Brain microvascular endothelial cell (primary cell): ENCODE measurements around the gene CCDC136.

Source experiments
- DNase-seq: peaks from one replicate; pipeline ENCODE4 v3.0.0-alpha.2; 2020
- H3K27ac ChIP-seq: fragments of 250-450 bp; sonication (Bioruptor Pico); 2 replicates; pipeline ENCODE4 v1.5.1; 2020; ENCODE audit warnings: mild to moderate bottlenecking, moderate library complexity
- H3K27me3 ChIP-seq: fragments of 250-450 bp; sonication (Bioruptor Pico); replicated peaks from 2 replicates; pipeline ENCODE4 v1.5.1; 2020; ENCODE audit warnings: mild to moderate bottlenecking
- H3K36me3 ChIP-seq: fragments of 250-450 bp; sonication (Bioruptor Pico); replicated peaks from 2 replicates; pipeline ENCODE4 v1.5.1; 2020; ENCODE audit warnings: mild to moderate bottlenecking
- H3K4me3 ChIP-seq: 2 replicates; pipeline ENCODE4 v1.5.1; 2011; ENCODE audit warnings: low read depth, mild to moderate bottlenecking, control low read depth, low read length, moderate library complexity
- CTCF ChIP-seq: IDR thresholded peaks from 2 replicates; pipeline ENCODE4 v1.5.1; 2011; ENCODE audit warnings: low read depth, mild to moderate bottlenecking, moderate library complexity, low read length, control low read depth, inconsistent platforms; ENCODE audit errors: missing control alignments
- in situ Hi-C: cut with HindIII; loops from 2 replicates; pipeline ENCODE4 v1.10.0; 2017; ENCODE audit warnings: low sequenced_read_pairs, low pct_ligation_motif_present

The CCDC136 gene

DNA sequence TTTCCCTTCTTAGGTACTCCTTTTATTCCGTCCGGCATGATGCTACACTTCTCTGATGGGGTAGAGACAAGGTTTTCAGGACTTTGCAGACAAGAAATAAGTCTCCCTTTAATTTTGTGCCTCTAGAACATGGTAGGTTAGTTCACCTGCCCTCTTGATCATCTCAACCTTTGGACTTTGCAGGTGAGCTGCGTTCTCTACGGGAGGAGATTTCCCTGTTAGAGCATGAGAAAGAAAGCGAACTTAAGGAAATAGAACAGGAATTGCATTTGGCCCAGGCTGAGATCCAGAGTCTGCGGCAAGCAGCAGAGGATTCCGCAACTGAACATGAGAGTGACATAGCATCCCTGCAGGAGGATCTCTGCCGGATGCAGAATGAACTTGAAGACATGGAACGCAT, 9.2 kb downstream of the CCDC136 start:
- H3K36me3 ChIP-seq, result no peaks in the 10 kb centered on the region
- no peak overlapping the region for H3K27ac ChIP-seq
- H3K4me3 ChIP-seq, result no peak overlapping the region
- DNase-seq, result no peak
- no peak for TF ChIP-seq CTCF
- no peaks in the 10 kb centered on the region for H3K27me3 ChIP-seq
- in situ Hi-C loops, result no loop called here

DNA sequence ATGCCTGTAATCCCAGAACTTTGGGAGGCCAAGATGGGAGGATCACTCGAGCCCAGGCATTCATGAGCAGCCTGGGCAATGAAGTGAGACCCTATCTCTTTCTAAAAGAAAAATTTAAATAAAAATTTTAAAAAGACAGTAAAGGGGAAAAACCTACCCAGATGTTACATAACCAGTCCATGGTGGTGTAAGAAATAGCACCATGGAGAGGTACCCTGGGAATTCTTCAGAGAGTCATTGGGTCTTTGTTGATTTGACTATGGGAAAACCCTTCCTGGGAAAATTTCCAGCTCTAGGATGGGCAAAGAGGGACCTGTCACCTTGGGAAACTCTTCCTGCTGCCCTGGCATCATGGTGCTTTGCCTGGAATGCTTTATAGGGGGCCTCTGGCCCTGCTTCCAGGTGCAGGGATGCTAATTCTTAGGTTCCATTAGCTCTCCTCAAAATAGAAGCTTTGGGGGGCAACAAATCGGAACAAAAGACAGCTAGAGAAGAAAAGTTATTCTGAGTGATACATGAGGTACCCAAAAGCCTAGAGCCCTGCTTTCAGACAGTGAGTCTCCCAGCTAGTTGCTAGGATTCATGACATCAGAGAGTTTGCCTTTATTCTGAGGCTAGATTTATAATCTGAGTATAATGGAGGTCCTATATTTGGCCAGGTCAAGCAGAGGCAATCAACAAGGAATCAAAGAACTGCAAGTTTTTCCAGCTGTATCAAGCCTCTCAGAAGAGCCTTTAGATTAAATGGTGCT, 10.1 kb downstream of the CCDC136 start:
- in situ Hi-C loops, result no loop called here
- Histone ChIP-seq H3K27ac (no peak overlapping the region), H3K4me3 (no peak overlapping the region), H3K27me3 (no peaks in the 10 kb centered on the region), H3K36me3 (no peaks in the 10 kb centered on the region)
- DNase-seq, result no peak
- no peak for TF ChIP-seq CTCF

GRCh38 chr7:128804484-128804883, 12.7 kb downstream of the CCDC136 start:
- in situ Hi-C loops, result no loop called here
- H3K4me3 ChIP-seq, result no peak overlapping the region
- H3K27ac ChIP-seq, result no peak overlapping the region
- H3K36me3 ChIP-seq, result no peaks in the 10 kb centered on the region
- no peaks in the 10 kb centered on the region for H3K27me3 ChIP-seq
- no peak for TF ChIP-seq CTCF
- DNase-seq, result no peak

DNA sequence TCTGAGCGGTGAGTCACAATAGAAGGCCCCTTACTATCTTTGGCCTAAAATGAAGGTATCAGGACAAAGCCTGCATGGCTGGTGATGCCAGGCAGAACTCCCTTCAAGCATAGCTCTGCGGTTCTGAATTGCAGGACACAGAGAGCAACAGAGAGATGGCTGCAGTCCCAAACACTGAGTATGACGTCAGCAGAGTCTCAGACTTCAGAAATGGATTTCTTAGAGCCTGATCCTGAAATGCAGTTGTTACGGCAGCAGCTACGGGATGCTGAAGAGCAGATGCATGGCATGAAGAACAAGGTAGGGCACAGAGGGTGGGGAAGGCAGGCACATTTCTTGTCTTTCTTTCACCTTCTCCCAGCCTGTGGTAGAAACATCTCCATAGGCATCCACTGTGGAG, 13.5 kb downstream of the CCDC136 start:
- H3K4me3 ChIP-seq, result no peak overlapping the region
- no peaks in the 10 kb centered on the region for H3K36me3 ChIP-seq
- no peak for DNase-seq
- no peak overlapping the region for H3K27ac ChIP-seq
- TF ChIP-seq CTCF, result no peak
- in situ Hi-C loops, result no loop called here
- H3K27me3 ChIP-seq, result no peaks in the 10 kb centered on the region

- H3K4me3 ChIP-seq, result no peak overlapping the region
- in situ Hi-C loops, result no loop called here
Observed at GRCh38 chr7:128807191-128807590, 15.4 kb downstream of the CCDC136 start.

More at GRCh38 chr7:128807191-128807590, 15.4 kb downstream of the CCDC136 start:
- no peaks in the 10 kb centered on the region for H3K36me3 ChIP-seq
- no peak overlapping the region for H3K27ac ChIP-seq
- TF ChIP-seq CTCF, result no peak
- no peaks in the 10 kb centered on the region for H3K27me3 ChIP-seq
- no peak for DNase-seq
